Measurements from ENCODE around the gene STRN3.
"Not testable (repeated sequence)": the region's sequence is repeated elsewhere in the genome, so short reads cannot be mapped to it uniquely, and the experiment has no call there.

STRN3 gene

GRCh38 chr14:30983858-30984257 is 42.3 kb downstream of the STRN3 start:
- H3K36me3 ChIP-seq (ENCODE audit: insufficient read depth, low read length), result no peaks in the 10 kb centered on the region; the same call in 1 of the 2 replicates
- 83% methylated on average over 1 of the region's 2 CpGs for WGBS
- no peak overlapping the region for H3K27ac ChIP-seq (ENCODE audit: low read depth, low read length)
- no peaks in the 10 kb centered on the region for H3K4me1 ChIP-seq (ENCODE audit: insufficient read depth, low read length)
- no peak overlapping the region for H3K9ac ChIP-seq (ENCODE audit: low read depth, low read length)
- no peaks in the 10 kb centered on the region for H3K9me3 ChIP-seq (ENCODE audit: insufficient read depth, low read depth, low read length)
- H3K27me3 ChIP-seq (ENCODE audit: insufficient read depth, low read length), result no peaks in the 10 kb centered on the region
- H3K4me3 ChIP-seq (ENCODE audit: low read length), result no peak overlapping the region

GRCh38 chr14:30982533-30982932 is 43.6 kb downstream of the STRN3 start:
- WGBS, result 97% methylated on average over 6 of the region's 7 CpGs
- no peaks in the 10 kb centered on the region; the same call in 1 of the 2 replicates for H3K36me3 ChIP-seq (ENCODE audit: insufficient read depth, low read length)
- no peaks in the 10 kb centered on the region for H3K4me1 ChIP-seq (ENCODE audit: insufficient read depth, low read length)
- H3K27me3 ChIP-seq (ENCODE audit: insufficient read depth, low read length), result no peaks in the 10 kb centered on the region
- H3K27ac ChIP-seq (ENCODE audit: low read depth, low read length), result no peak overlapping the region
- H3K9ac ChIP-seq (ENCODE audit: low read depth, low read length), result no peak overlapping the region
- H3K4me3 ChIP-seq (ENCODE audit: low read length), result no peak overlapping the region
- H3K9me3 ChIP-seq (ENCODE audit: insufficient read depth, low read depth, low read length), result no peaks in the 10 kb centered on the region

GRCh38 chr14:30980980-30981379 is 45.2 kb downstream of the STRN3 start:
- no peak overlapping the region for H3K4me3 ChIP-seq (ENCODE audit: low read length)
- no peaks in the 10 kb centered on the region for H3K4me1 ChIP-seq (ENCODE audit: insufficient read depth, low read length)
- no peaks in the 10 kb centered on the region for H3K9me3 ChIP-seq (ENCODE audit: insufficient read depth, low read depth, low read length)
- no peak overlapping the region for H3K27ac ChIP-seq (ENCODE audit: low read depth, low read length)
- 91% methylated on average over 3 of the region's 3 CpGs for WGBS
- no peaks in the 10 kb centered on the region for H3K27me3 ChIP-seq (ENCODE audit: insufficient read depth, low read length)
- no peak overlapping the region for H3K9ac ChIP-seq (ENCODE audit: low read depth, low read length)
- H3K36me3 ChIP-seq (ENCODE audit: insufficient read depth, low read length), result no peaks in the 10 kb centered on the region; the same call in 1 of the 2 replicates

GRCh38 chr14:30980106-30980704 is 46.0 kb downstream of the STRN3 start:
- WGBS, result 93% methylated on average over 12 of the region's 13 CpGs
- H3K4me3 ChIP-seq (ENCODE audit: low read length); H3K9me3 ChIP-seq (ENCODE audit: insufficient read depth, low read depth, low read length); H3K27ac ChIP-seq (ENCODE audit: low read depth, low read length); H3K36me3 ChIP-seq (ENCODE audit: insufficient read depth, low read length); H3K9ac ChIP-seq (ENCODE audit: low read depth, low read length); H3K27me3 ChIP-seq (ENCODE audit: insufficient read depth, low read length); H3K4me1 ChIP-seq (ENCODE audit: insufficient read depth, low read length): not testable (repeated sequence)

GRCh38 chr14:30977752-30978151 is 48.4 kb downstream of the STRN3 start:
- no peaks in the 10 kb centered on the region; the same call in 1 of the 2 replicates for H3K36me3 ChIP-seq (ENCODE audit: insufficient read depth, low read length)
- H3K4me1 ChIP-seq (ENCODE audit: insufficient read depth, low read length), result 0 out of 2 replicates have a peak, but pooled peaks cover 5% of the 10 kb centered on the region
- no peaks in the 10 kb centered on the region for H3K27me3 ChIP-seq (ENCODE audit: insufficient read depth, low read length)
- H3K9me3 ChIP-seq (ENCODE audit: insufficient read depth, low read depth, low read length), result no peaks in the 10 kb centered on the region
- no CpG with 5 or more reads among the region's 2 CpGs for WGBS
- no peak overlapping the region for H3K4me3 ChIP-seq (ENCODE audit: low read length)
- no peak overlapping the region for H3K9ac ChIP-seq (ENCODE audit: low read depth, low read length)
- H3K27ac ChIP-seq (ENCODE audit: low read depth, low read length), result no peak overlapping the region

- Histone ChIP-seq H3K9ac (ENCODE audit: low read depth, low read length) (no peak overlapping the region), H3K4me3 (ENCODE audit: low read length) (no peak overlapping the region), H3K27me3 (ENCODE audit: insufficient read depth, low read length) (no peaks in the 10 kb centered on the region), H3K9me3 (ENCODE audit: insufficient read depth, low read depth, low read length) (no peaks in the 10 kb centered on the region), H3K4me1 (ENCODE audit: insufficient read depth, low read length) (0 out of 2 replicates have a peak, but pooled peaks cover 5% of the 10 kb centered on the region), H3K27ac (ENCODE audit: low read depth, low read length) (no peak overlapping the region), H3K36me3 (ENCODE audit: insufficient read depth, low read length) (no peaks in the 10 kb centered on the region)
- 87% methylated on average over 3 of the region's 4 CpGs for WGBS
Measured at GRCh38 chr14:30974628-30975027, 51.6 kb downstream of the STRN3 start.

- Histone ChIP-seq H3K27ac (ENCODE audit: low read depth, low read length) (no peak overlapping the region), H3K9ac (ENCODE audit: low read depth, low read length) (no peak overlapping the region)
- 82% methylated on average over 7 of the region's 7 CpGs for WGBS
Measured at GRCh38 chr14:30972882-30973582, 53.1 kb downstream of the STRN3 start.

GRCh38 chr14:30972036-30972732 is 54.0 kb downstream of the STRN3 start:
- H3K9me3 ChIP-seq (ENCODE audit: insufficient read depth, low read depth, low read length); H3K36me3 ChIP-seq (ENCODE audit: insufficient read depth, low read length); H3K27me3 ChIP-seq (ENCODE audit: insufficient read depth, low read length); H3K27ac ChIP-seq (ENCODE audit: low read depth, low read length); H3K4me3 ChIP-seq (ENCODE audit: low read length); H3K4me1 ChIP-seq (ENCODE audit: insufficient read depth, low read length); H3K9ac ChIP-seq (ENCODE audit: low read depth, low read length): not testable (repeated sequence)
- 91% methylated on average over 11 of the region's 11 CpGs for WGBS

More at GRCh38 chr14:30972882-30973582, 53.1 kb downstream of the STRN3 start:
- Histone ChIP-seq H3K27me3 (ENCODE audit: insufficient read depth, low read length) (no peaks in the 10 kb centered on the region), H3K36me3 (ENCODE audit: insufficient read depth, low read length) (no peaks in the 10 kb centered on the region), H3K4me3 (ENCODE audit: low read length) (no peak overlapping the region), H3K4me1 (ENCODE audit: insufficient read depth, low read length) (0 out of 2 replicates have a peak, but pooled peaks cover 5% of the 10 kb centered on the region), H3K9me3 (ENCODE audit: insufficient read depth, low read depth, low read length) (no peaks in the 10 kb centered on the region)

- Histone ChIP-seq H3K9me3 (ENCODE audit: insufficient read depth, low read depth, low read length) (peaks cover 4% of the 10 kb centered on the region), H3K4me3 (ENCODE audit: low read length) (no peak overlapping the region), H3K27ac (ENCODE audit: low read depth, low read length) (no peak overlapping the region), H3K27me3 (ENCODE audit: insufficient read depth, low read length) (no peaks in the 10 kb centered on the region), H3K9ac (ENCODE audit: low read depth, low read length) (no peak overlapping the region), H3K4me1 (ENCODE audit: insufficient read depth, low read length) (0 out of 2 replicates have a peak, but pooled peaks cover 5% of the 10 kb centered on the region), H3K36me3 (ENCODE audit: insufficient read depth, low read length) (peaks cover 3% of the 10 kb centered on the region; the same call in 1 of the 2 replicates)
- 91% methylated on average over 5 of the region's 5 CpGs for WGBS
Measured at GRCh38 chr14:30971586-30971985, 54.6 kb downstream of the STRN3 start.

GRCh38 chr14:30969796-30970195 is 56.4 kb downstream of the STRN3 start:
- 62% methylated on average over 4 of the region's 4 CpGs for WGBS
- not testable (repeated sequence) for H3K4me3 ChIP-seq (ENCODE audit: low read length); H3K9ac ChIP-seq (ENCODE audit: low read depth, low read length); H3K27ac ChIP-seq (ENCODE audit: low read depth, low read length); H3K27me3 ChIP-seq (ENCODE audit: insufficient read depth, low read length); H3K4me1 ChIP-seq (ENCODE audit: insufficient read depth, low read length)
- Histone ChIP-seq H3K9me3 (ENCODE audit: insufficient read depth, low read depth, low read length) (peaks cover 14% of the 10 kb centered on the region), H3K36me3 (ENCODE audit: insufficient read depth, low read length) (peaks cover 12% of the 10 kb centered on the region)

GRCh38 chr14:30967364-30968098 is 58.6 kb downstream of the STRN3 start:
- not testable (repeated sequence) for H3K27ac ChIP-seq (ENCODE audit: low read depth, low read length); H3K4me3 ChIP-seq (ENCODE audit: low read length); H3K27me3 ChIP-seq (ENCODE audit: insufficient read depth, low read length); H3K9ac ChIP-seq (ENCODE audit: low read depth, low read length); H3K4me1 ChIP-seq (ENCODE audit: insufficient read depth, low read length)
- peaks cover 22% of the 10 kb centered on the region for H3K36me3 ChIP-seq (ENCODE audit: insufficient read depth, low read length)
- peaks cover 14% of the 10 kb centered on the region for H3K9me3 ChIP-seq (ENCODE audit: insufficient read depth, low read depth, low read length)
- WGBS, result 90% methylated on average over 11 of the region's 11 CpGs
